Measurements from ENCODE around the gene NFATC1. TPM values are rescaled to one million over a fixed set of nuclear protein-coding genes. Genes with fewer than 3 reads are reported as not detected.

NFATC1 gene
- polyA plus RNA-seq, 1 of the 3 experiments (the other 2 are of a cell fraction) = 0.02 TPM

DNA sequence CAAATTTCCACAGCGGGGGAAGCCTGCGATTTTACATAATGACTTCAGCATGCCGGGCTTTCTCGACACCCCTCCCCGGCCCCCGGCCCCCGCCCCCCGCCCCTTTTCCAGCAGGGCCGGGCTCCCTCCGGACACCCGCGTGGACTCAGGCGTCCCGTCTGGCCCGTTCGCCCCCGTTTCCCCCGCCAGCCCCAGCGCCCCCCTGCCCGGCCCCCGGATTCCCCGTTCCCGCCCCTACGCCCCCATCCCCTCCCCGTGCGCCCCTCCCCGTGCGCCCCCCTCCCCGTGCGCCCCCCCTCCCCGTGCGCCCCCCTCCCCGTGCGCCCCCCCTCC, 456 bp upstream of the NFATC1 start (continued):
- TF ChIP-seq, protein P1, sequence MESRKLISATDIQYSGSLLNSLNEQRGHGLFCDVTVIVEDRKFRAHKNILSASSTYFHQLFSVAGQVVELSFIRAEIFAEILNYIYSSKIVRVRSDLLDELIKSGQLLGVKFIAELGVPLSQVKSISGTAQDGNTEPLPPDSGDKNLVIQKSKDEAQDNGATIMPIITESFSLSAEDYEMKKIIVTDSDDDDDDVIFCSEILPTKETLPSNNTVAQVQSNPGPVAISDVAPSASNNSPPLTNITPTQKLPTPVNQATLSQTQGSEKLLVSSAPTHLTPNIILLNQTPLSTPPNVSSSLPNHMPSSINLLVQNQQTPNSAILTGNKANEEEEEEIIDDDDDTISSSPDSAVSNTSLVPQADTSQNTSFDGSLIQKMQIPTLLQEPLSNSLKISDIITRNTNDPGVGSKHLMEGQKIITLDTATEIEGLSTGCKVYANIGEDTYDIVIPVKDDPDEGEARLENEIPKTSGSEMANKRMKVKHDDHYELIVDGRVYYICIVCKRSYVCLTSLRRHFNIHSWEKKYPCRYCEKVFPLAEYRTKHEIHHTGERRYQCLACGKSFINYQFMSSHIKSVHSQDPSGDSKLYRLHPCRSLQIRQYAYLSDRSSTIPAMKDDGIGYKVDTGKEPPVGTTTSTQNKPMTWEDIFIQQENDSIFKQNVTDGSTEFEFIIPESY (IDR thresholded peaks at IDR 0.05; ENCODE audit: borderline replicate concordance, low read depth) = no peak
- TF ChIP-seq FOXJ3 (CRISPR knock-in tag; IDR thresholded peaks at IDR 0.05) (no peak), CHD2 (IDR thresholded peaks at IDR 0.05; ENCODE audit: low read length, partially characterized antibody) (no peak)

DNA sequence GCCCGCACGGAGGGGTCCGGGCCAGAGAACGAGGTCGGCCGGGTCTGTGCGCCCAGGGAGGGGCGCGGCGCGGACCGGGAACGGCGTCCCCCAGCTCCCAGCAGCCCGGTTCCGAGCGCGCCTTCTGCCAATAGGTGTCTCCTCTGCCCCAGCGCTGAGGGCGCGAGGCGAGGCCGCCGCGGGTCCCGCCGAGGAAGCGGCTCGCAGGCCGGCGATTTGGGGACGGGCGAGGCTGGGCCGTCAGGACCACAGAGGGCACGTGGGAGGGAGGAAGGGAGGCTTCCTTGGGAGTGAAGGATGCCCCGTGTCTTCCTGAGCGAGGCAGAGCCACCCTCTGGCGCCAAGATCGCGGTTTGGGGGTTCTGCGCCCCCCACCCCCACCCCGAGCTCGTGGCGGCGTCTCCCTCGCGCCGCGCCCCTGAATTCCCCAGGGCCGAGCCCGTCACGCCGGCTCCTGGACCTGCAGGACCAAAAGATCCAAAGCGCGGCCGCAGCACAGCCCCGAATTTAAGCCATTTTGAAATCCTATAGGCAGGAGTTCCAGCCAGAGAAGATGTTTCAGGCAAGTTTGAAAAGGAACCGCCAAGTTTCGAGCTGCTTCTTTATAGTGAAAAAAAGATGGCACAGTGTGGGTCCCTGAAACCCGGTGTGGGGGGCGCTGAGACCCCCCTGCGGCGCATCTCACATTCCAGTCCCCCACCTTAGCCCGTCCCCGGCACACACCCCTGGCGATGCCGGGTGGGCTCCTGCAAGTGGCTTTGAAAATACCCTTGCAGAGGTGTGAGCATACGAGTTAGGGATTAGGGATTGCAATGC, 909 bp downstream of the NFATC1 start:
- Histone ChIP-seq H3K9me2 (no peaks in the 10 kb centered on the region), H3K27me3 (ENCODE audit: insufficient read depth) (peaks cover 71% of the 10 kb centered on the region), H3K9ac (no peak overlapping the region), H3K4me3 (ENCODE audit: low read depth in 2 of 2, low read length in 1 of 2) (peak overlapping the region in 1 of 2 experiments; percentile 32; a peak in 2 of 4 replicates), H4K20me1 (ENCODE audit: insufficient read depth) (peaks cover 7% of the 10 kb centered on the region; the same call in 1 of the 2 replicates), H3F3A (replicated peaks; ENCODE audit: insufficient read depth) (no peaks in the 10 kb centered on the region), H3K4me1 (ENCODE audit: control insufficient read depth in 1 of 2, insufficient read depth in 2 of 2, low read depth in 1 of 2, low read length in 1 of 2) (no peaks in the 10 kb centered on the region; a peak in 1 of 4 replicates), H3K79me2 (ENCODE audit: insufficient read depth) (no peaks in the 10 kb centered on the region), H3K4me2 (peak overlapping the region; percentile 44; the same call in 1 of the 2 replicates), H3K27ac (ENCODE audit: low read depth in 2 of 2, low read length in 1 of 2) (no peak overlapping the region), H3K36me3 (replicated peaks in 1 of 2; ENCODE audit: control insufficient read depth in 1 of 2, insufficient read depth in 2 of 2, low read length in 1 of 2) (no peaks in the 10 kb centered on the region), H3K9me3 (no peaks in the 10 kb centered on the region), H2AFZ (ENCODE audit: low read depth) (no peak overlapping the region)
- 19% methylated on average over 16 of the region's 68 CpGs for WGBS (ENCODE audit: low lambda C conversion rate)
- CTCF ChIA-PET = interaction anchor here (0.8 to 1.5 kb wide), 2 partner anchors 9 to 15 kb away, joined by 3 to 4 read pairs; no protein-coding TSS in a partner anchor
- no peak for DNase-seq
- TF ChIP-seq GABPA (IDR thresholded peaks at IDR 0.05; ENCODE audit: low read depth) (no peak), EZH2phosphoT487 (IDR thresholded peaks at IDR 0.05; ENCODE audit: borderline replicate concordance, low read depth) (peak; percentile 45; the same call in 1 of the 2 replicates)
- POLR2A ChIA-PET = no interaction called here

DNA sequence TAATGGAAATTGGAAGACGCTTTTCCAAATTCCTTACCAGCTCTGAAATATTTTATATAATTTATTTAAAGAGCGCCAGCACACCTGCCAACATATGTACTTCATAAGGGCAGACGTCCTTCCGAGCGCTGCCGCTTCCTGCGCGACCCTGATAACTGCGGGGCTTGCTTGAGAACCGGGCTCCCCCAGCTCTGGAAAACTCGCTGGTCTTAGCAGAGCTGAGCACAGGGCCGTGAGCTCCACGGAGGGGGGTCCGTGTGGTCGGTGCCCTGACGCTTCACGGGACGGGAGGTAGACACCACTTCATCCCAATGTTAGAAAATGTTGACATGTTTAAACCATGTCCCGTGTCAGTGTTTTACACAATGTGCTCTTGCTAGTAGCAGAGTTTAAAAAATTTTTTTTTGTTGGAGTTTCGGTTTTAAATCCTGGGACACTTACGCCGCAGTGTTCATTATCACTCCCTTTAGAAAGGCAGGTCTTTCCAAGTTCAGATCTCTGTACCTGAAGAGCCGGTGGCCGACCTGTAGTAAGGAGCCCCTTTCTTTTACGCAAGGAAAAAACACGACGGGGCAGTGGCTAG, 1.6 kb downstream of the NFATC1 start:
- Histone ChIP-seq H3K9ac (no peak overlapping the region), H4K20me1 (ENCODE audit: insufficient read depth) (peaks cover 7% of the 10 kb centered on the region; the same call in 1 of the 2 replicates), H3F3A (replicated peaks; ENCODE audit: insufficient read depth) (no peaks in the 10 kb centered on the region), H3K4me1 (ENCODE audit: control insufficient read depth in 1 of 2, insufficient read depth in 2 of 2, low read depth in 1 of 2, low read length in 1 of 2) (no peaks in the 10 kb centered on the region; a peak in 1 of 4 replicates), H2AFZ (ENCODE audit: low read depth) (no peak overlapping the region), H3K79me2 (ENCODE audit: insufficient read depth) (no peaks in the 10 kb centered on the region), H3K27me3 (ENCODE audit: insufficient read depth) (peaks cover 71% of the 10 kb centered on the region), H3K9me2 (no peaks in the 10 kb centered on the region), H3K4me2 (peak overlapping the region; percentile 59; the same call in 1 of the 2 replicates), H3K27ac (ENCODE audit: low read depth in 2 of 2, low read length in 1 of 2) (no peak overlapping the region), H3K4me3 (ENCODE audit: low read depth in 2 of 2, low read length in 1 of 2) (peak overlapping the region; percentile 17 to 32; a peak in 3 of 4 replicates), H3K36me3 (replicated peaks in 1 of 2; ENCODE audit: control insufficient read depth in 1 of 2, insufficient read depth in 2 of 2, low read length in 1 of 2) (no peaks in the 10 kb centered on the region), H3K9me3 (no peaks in the 10 kb centered on the region)
- no peak for DNase-seq
- TF ChIP-seq, protein P2, sequence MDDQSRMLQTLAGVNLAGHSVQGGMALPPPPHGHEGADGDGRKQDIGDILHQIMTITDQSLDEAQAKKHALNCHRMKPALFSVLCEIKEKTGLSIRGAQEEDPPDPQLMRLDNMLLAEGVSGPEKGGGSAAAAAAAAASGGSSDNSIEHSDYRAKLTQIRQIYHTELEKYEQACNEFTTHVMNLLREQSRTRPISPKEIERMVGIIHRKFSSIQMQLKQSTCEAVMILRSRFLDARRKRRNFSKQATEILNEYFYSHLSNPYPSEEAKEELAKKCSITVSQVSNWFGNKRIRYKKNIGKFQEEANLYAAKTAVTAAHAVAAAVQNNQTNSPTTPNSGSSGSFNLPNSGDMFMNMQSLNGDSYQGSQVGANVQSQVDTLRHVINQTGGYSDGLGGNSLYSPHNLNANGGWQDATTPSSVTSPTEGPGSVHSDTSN (IDR thresholded peaks at IDR 0.05) = no peak
- no peak for TF ChIP-seq FOSL2 (IDR thresholded peaks at IDR 0.05; ENCODE audit: borderline replicate concordance, low read depth)
- TF ChIP-seq, protein P3, sequence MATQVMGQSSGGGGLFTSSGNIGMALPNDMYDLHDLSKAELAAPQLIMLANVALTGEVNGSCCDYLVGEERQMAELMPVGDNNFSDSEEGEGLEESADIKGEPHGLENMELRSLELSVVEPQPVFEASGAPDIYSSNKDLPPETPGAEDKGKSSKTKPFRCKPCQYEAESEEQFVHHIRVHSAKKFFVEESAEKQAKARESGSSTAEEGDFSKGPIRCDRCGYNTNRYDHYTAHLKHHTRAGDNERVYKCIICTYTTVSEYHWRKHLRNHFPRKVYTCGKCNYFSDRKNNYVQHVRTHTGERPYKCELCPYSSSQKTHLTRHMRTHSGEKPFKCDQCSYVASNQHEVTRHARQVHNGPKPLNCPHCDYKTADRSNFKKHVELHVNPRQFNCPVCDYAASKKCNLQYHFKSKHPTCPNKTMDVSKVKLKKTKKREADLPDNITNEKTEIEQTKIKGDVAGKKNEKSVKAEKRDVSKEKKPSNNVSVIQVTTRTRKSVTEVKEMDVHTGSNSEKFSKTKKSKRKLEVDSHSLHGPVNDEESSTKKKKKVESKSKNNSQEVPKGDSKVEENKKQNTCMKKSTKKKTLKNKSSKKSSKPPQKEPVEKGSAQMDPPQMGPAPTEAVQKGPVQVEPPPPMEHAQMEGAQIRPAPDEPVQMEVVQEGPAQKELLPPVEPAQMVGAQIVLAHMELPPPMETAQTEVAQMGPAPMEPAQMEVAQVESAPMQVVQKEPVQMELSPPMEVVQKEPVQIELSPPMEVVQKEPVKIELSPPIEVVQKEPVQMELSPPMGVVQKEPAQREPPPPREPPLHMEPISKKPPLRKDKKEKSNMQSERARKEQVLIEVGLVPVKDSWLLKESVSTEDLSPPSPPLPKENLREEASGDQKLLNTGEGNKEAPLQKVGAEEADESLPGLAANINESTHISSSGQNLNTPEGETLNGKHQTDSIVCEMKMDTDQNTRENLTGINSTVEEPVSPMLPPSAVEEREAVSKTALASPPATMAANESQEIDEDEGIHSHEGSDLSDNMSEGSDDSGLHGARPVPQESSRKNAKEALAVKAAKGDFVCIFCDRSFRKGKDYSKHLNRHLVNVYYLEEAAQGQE (IDR thresholded peaks at IDR 0.05; ENCODE audit: low read depth, low read length) = no peak
- 20% methylated on average over 21 of the region's 27 CpGs for WGBS (ENCODE audit: low lambda C conversion rate)
- ChIA-PET CTCF (interaction anchor here (1.5 kb wide), 1 partner anchor 16 kb away, joined by 4 read pairs; no protein-coding TSS in a partner anchor), POLR2A (no interaction called here)
